ENCODE measurements around the gene P3H1. TPM values are rescaled to one million over a fixed set of nuclear protein-coding genes. Genes with fewer than 3 reads are reported as not detected.

P3H1 gene
- total and polyA plus RNA-seq, 2 of the 13 experiments (the other 11 are each of a cell fraction or from before 2014, with no cell fraction given): 64.6 to 120 TPM

GRCh38 chr1:42739753-42740700, 26.8 kb downstream of the P3H1 start, which contains the start of gene CLDN19 (continued):
- TF ChIP-seq IKZF5 (CRISPR knock-in tag; IDR thresholded peaks at IDR 0.05) (no peak), MIER3 (CRISPR knock-in tag; IDR thresholded peaks at IDR 0.05; ENCODE audit: borderline replicate concordance) (no peak), ZNF17 (CRISPR knock-in tag; IDR thresholded peaks at IDR 0.05) (0 out of 2 replicates have a peak, but pooled peaks have one; percentile 63), REL (CRISPR knock-in tag; conservative IDR thresholded peaks at IDR 0.05) (no peak), ZNF10 (CRISPR knock-in tag; IDR thresholded peaks at IDR 0.05; ENCODE audit: borderline replicate concordance, low read depth) (0 out of 2 replicates have a peak, but pooled peaks have one; percentile 49), ZEB1 (IDR thresholded peaks at IDR 0.05; ENCODE audit: insufficient replicate concordance, low read depth) (peak; percentile 32), JUNB (CRISPR knock-in tag; IDR thresholded peaks at IDR 0.05; ENCODE audit: borderline replicate concordance) (no peak), ZNF296 (CRISPR knock-in tag; conservative IDR thresholded peaks at IDR 0.05) (no peak), WIZ (CRISPR knock-in tag; IDR thresholded peaks at IDR 0.05) (no peak), CEBPG (CRISPR knock-in tag; IDR thresholded peaks at IDR 0.05) (no peak), ZNF770 (CRISPR knock-in tag; IDR thresholded peaks at IDR 0.05) (peak; percentile 81), CHCHD3 (CRISPR knock-in tag; IDR thresholded peaks at IDR 0.05) (no peak), NR0B2 (CRISPR knock-in tag; IDR thresholded peaks at IDR 0.05) (no peak), ZFP62 (CRISPR knock-in tag; IDR thresholded peaks at IDR 0.05) (no peak), UBTF (CRISPR knock-in tag; IDR thresholded peaks at IDR 0.05) (peak; percentile 46; the same call in 1 of the 2 replicates), ZBTB14 (CRISPR knock-in tag; IDR thresholded peaks at IDR 0.05) (no peak), E2F5 (CRISPR knock-in tag; conservative IDR thresholded peaks at IDR 0.05) (no peak)

All from HepG2 (cell line).